GM12872 (cell line): ENCODE measurements around the gene CSNK1D.

Source experiments
- TF ChIP-seq, protein P1 (sequence below): IDR thresholded peaks from 3 replicates; pipeline ENCODE4 v1.5.1; 2011; ENCODE audit warnings: low read depth, mild to moderate bottlenecking, low read length, moderate library complexity; ENCODE audit not compliant: insufficient read depth

CSNK1D gene

DNA sequence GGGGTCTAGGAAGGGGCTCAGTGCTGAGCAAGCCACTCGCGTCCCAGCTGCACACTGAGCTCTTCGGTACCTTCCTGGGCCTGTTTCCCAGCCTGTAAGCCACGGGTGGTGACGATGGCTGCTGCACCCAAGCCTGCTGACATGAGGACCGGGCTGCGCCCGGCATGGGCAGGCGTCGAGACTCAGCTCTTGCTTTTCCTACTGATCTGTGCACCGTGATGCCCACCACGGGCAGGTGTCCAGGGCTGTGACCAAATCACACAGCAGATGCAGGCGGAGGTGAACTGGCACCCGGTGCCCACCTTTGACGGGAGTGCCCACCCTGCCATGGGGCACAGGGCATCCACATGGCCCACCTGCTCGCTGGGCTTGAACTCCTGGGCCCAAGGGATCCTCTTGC is 78.7 kb downstream of the CSNK1D start:
- TF ChIP-seq, protein P1, sequence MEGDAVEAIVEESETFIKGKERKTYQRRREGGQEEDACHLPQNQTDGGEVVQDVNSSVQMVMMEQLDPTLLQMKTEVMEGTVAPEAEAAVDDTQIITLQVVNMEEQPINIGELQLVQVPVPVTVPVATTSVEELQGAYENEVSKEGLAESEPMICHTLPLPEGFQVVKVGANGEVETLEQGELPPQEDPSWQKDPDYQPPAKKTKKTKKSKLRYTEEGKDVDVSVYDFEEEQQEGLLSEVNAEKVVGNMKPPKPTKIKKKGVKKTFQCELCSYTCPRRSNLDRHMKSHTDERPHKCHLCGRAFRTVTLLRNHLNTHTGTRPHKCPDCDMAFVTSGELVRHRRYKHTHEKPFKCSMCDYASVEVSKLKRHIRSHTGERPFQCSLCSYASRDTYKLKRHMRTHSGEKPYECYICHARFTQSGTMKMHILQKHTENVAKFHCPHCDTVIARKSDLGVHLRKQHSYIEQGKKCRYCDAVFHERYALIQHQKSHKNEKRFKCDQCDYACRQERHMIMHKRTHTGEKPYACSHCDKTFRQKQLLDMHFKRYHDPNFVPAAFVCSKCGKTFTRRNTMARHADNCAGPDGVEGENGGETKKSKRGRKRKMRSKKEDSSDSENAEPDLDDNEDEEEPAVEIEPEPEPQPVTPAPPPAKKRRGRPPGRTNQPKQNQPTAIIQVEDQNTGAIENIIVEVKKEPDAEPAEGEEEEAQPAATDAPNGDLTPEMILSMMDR, result no peak

DNA sequence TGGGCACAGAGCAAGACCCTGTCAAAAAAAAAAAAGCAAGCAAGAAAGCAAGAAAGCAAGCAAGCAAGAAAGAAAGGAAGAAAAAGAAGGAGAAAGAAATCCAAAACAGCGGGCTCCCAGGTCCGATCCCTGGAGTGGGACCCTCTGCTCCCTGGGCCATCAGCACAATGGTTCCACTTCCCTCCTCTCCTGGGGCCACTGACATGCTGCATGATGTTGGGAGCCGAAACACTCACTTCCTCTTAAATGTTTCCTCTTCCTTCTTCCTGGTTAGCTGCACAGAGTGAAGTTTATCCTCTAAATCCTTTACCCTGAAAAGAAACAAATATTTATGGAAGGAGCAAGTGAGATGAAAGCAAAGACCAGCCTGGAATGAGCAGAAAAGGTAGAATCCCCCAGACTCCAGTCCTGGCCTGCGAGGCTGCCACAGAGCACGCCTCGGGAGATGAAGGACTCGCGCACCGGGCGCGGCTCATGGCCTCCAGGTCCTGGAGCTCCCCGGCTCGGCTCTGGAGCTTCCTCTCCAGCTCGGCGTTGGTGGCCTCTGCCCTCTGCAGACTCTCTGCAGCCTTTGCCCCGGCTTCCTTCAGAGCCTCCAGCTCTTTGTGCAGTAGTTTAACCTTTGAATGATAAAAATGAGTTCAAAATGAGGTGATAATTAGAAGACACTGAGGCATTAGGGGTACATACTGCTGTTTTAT is 79.8 kb downstream of the CSNK1D start:
- TF ChIP-seq, protein P1, result no peak
